Transverse colon (tissue), 4 donors: ENCODE data around the gene IL1A. TPM values are rescaled to one million over a fixed set of nuclear protein-coding genes. Genes with fewer than 3 reads are reported as not detected.
"Not testable (repeated sequence)": the region's sequence is repeated elsewhere in the genome, so short reads cannot be mapped to it uniquely, and the experiment has no call there.

Source experiments
- DNase-seq: peaks from one replicate; pipeline ENCODE4 v3.0.0-alpha.2; 2019
- H3K27ac ChIP-seq, 4 donors: fragments of 200-600 bp; sonication (generic); 2 replicates each; pipeline ENCODE4 v1.5.1; 2016 to 2018; ENCODE audit warnings: inconsistent platforms in 4 of 4
- H3K27me3 ChIP-seq: fragments of 200-600 bp; sonication (generic); 2 replicates; pipeline ENCODE4 v1.5.1; 2017; ENCODE audit warnings: inconsistent platforms
- H3K36me3 ChIP-seq, 4 donors: fragments of 200-600 bp; sonication (generic); 2 replicates each; pipeline ENCODE4 v1.5.1; 2017 to 2019; ENCODE audit warnings: inconsistent platforms in 4 of 4
- H3K4me1 ChIP-seq, 4 donors: fragments of 200-600 bp; sonication (generic); 2 replicates each; pipeline ENCODE4 v1.5.1; 2017 to 2020; ENCODE audit warnings: inconsistent platforms in 4 of 4
- H3K4me3 ChIP-seq, 4 donors: fragments of 200-600 bp; sonication (generic); 1 replicate in 1 of 4; 2 replicates in 3 of 4; pipeline versions ENCODE4 v1.5.1 to v1.6.1; 2017 to 2019; ENCODE audit warnings: inconsistent platforms in 4 of 4
- H3K9me3 ChIP-seq, 2 donors: fragments of 200-600 bp; sonication (generic); 2 replicates each; pipeline ENCODE4 v1.5.1; 2017 to 2019; ENCODE audit warnings: inconsistent platforms in 2 of 2
- EP300 ChIP-seq: sonication (generic); formaldehyde crosslinking; IDR thresholded peaks from one replicate; pipeline ENCODE4 v1.6.1; 2017; ENCODE audit warnings: antibody characterized with exemption, low read depth
- POLR2A ChIP-seq: fragments of 450-650 bp; IDR thresholded peaks from one replicate; pipeline ENCODE4 v1.6.1; 2016; ENCODE audit warnings: antibody characterized with exemption, mild to moderate bottlenecking, moderate library complexity
- POLR2AphosphoS5 ChIP-seq, 3 donors: sonication (generic); formaldehyde crosslinking; IDR thresholded peaks; one replicate each; pipeline ENCODE4 v1.6.1; 2016; ENCODE audit warnings: antibody characterized with exemption in 3 of 3
- WGBS, 2 donors: methylation state at CpG; one replicate each; pipeline ENCODE4 v1.1.5; 2018; ENCODE audit warnings: low coverage in 1 of 2; 5-methylcytosine and 5-hydroxymethylcytosine counted together
- in situ Hi-C, 4 donors: fragments of 200-750 bp; cut with MboI; loops; one replicate each; pipeline versions ENCODE4 v1.15.0 to v1.15.1; 2017; ENCODE audit warnings: low sequenced_read_pairs in 3 of 4, low pct_ligation_motif_present in 1 of 4, low pct_unique_long_range_greater_than_20kb in 1 of 4
- intact Hi-C: fragments of 100-400 bp; cut with DNase I; formaldehyde crosslinking; loops from one replicate; pipeline ENCODE4 v1.15.1; 2023; ENCODE audit warnings: low total_unique reads
- total RNA-seq, 4 donors: library from RNA; depleted of rRNA; stranded (reverse); fragments of >200 nt; gene quantifications; one replicate each; pipeline ENCODE4 v1.1.0, GENCODE V29; 2016
- TF ChIP-seq, protein P1 (sequence below), 5 experiments: fragments of 200-600 bp in 3 of 5; fragments of 450-650 bp in 2 of 5; sonication (generic) in 3 of 5; IDR thresholded peaks; 1 replicate in 2 of 5; 2 replicates in 3 of 5; pipeline ENCODE4 v1.5.1; 2016 to 2017; ENCODE audit warnings: antibody characterized with exemption in 5 of 5, inconsistent platforms in 3 of 5, mild to moderate bottlenecking in 2 of 5, moderate library complexity in 1 of 5

The IL1A gene, protein sequence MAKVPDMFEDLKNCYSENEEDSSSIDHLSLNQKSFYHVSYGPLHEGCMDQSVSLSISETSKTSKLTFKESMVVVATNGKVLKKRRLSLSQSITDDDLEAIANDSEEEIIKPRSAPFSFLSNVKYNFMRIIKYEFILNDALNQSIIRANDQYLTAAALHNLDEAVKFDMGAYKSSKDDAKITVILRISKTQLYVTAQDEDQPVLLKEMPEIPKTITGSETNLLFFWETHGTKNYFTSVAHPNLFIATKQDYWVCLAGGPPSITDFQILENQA
- total RNA-seq = not detected

- Histone ChIP-seq H3K27ac (no peak within 1 kb of the TSS), H3K9me3 (no peaks in the 10 kb centered on the region), H3K27me3 (no peaks in the 10 kb centered on the region), H3K36me3 (no peaks in the 10 kb centered on the region), H3K4me3 (no peak within 1 kb of the TSS), H3K4me1 (peaks cover 0 to 5% (median 0%) of the 10 kb centered on the region in 4 donors)
- no peak for DNase-seq
- intact Hi-C loops = no loop called here
- WGBS, 2 donors = 23 to 45% methylated on average over 13 of the region's 13 CpGs
- in situ Hi-C loops = no loop called here
- TF ChIP-seq, protein P1, sequence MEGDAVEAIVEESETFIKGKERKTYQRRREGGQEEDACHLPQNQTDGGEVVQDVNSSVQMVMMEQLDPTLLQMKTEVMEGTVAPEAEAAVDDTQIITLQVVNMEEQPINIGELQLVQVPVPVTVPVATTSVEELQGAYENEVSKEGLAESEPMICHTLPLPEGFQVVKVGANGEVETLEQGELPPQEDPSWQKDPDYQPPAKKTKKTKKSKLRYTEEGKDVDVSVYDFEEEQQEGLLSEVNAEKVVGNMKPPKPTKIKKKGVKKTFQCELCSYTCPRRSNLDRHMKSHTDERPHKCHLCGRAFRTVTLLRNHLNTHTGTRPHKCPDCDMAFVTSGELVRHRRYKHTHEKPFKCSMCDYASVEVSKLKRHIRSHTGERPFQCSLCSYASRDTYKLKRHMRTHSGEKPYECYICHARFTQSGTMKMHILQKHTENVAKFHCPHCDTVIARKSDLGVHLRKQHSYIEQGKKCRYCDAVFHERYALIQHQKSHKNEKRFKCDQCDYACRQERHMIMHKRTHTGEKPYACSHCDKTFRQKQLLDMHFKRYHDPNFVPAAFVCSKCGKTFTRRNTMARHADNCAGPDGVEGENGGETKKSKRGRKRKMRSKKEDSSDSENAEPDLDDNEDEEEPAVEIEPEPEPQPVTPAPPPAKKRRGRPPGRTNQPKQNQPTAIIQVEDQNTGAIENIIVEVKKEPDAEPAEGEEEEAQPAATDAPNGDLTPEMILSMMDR (IDR thresholded peaks at IDR 0.05) = no peak
- no peak for TF ChIP-seq POLR2A
- TF ChIP-seq EP300 = no peak
- no peak for TF ChIP-seq POLR2AphosphoS5 (IDR thresholded peaks at IDR 0.05)
These were observed at the start of gene IL1A for GRCh38 chr2:112784199-112785189. IL1A (minus strand) TSS chr2:112784493; CDS start chr2:112783770, 723 bp downstream.

DNA sequence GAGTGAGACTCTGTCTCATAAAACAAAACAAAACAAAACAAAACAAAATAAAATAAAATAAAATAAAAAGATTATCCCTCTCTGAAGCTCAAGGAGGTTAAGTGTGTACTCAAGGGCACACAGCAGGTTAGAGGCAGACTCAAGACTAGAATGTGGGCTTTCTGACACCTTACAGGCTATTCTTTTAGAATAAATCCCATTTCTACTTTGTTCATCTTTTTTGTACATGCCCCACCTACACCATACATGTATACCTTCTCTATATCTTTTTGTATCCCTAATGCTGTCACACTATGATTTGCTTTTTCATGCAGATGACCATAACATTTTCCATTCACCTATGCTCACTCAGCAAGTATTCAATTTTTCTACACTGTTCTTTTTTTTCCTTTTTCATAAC is 49.7 kb upstream of the IL1A start:
- DNase-seq = no peak
- Histone ChIP-seq H3K27me3 (no peaks in the 10 kb centered on the region), H3K9me3 (no peaks in the 10 kb centered on the region), H3K27ac (peak overlapping the region in 3 of 4 donors; percentile 36 to 45 (median 41)), H3K4me1 (peaks cover 0 to 35% (median 12%) of the 10 kb centered on the region in 4 donors), H3K4me3 (no peak overlapping the region), H3K36me3 (no peaks in the 10 kb centered on the region)
- in situ Hi-C loops = no loop called here
- intact Hi-C loops = no loop called here
- TF ChIP-seq POLR2A (no peak), EP300 (no peak), POLR2AphosphoS5 (IDR thresholded peaks at IDR 0.05) (no peak)
- TF ChIP-seq, protein P1 (IDR thresholded peaks at IDR 0.05) = no peak

DNA sequence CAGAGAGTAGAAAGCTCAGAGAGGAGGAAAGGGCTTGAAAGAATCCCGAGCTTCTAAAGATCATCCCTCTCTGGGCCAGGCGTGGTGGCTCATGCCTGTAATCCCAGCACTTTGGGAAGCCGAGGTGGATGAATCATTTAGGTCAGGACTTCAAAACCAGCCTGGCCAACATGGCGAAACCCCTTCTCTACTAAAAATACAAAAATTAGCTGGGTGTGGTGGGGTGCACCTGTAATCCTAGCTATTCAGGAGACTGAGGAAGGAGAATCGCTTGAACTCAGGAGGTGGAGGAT is 49.3 kb upstream of the IL1A start:
- H3K9me3 ChIP-seq, DNase-seq, H3K4me3 ChIP-seq, intact Hi-C loops, H3K27me3 ChIP-seq, in situ Hi-C loops, H3K36me3 ChIP-seq: not testable (repeated sequence)
- peak overlapping the region in 2 of 4 donors; percentile 36 to 45 for H3K27ac ChIP-seq
- 90% methylated on average over 5 of the region's 5 CpGs; no CpG with 5 or more reads in 1 of the 2 donors for WGBS, 2 donors
- peaks cover 0 to 35% (median 12%) of the 10 kb centered on the region in 4 donors for H3K4me1 ChIP-seq

GRCh38 chr2:112832841-112833638 is 48.7 kb upstream of the IL1A start:
- TF ChIP-seq POLR2AphosphoS5 (IDR thresholded peaks at IDR 0.05) = no peak
- TF ChIP-seq POLR2A = no peak
- no peak for TF ChIP-seq EP300
- TF ChIP-seq, protein P1 (IDR thresholded peaks at IDR 0.05) = no peak
- H3K9me3 ChIP-seq = no peaks in the 10 kb centered on the region
- DNase-seq = no peak
- H3K4me3 ChIP-seq = no peak overlapping the region
- intact Hi-C loops (no loop called here), in situ Hi-C loops (no loop called here)
- H3K27me3 ChIP-seq = no peaks in the 10 kb centered on the region
- H3K27ac ChIP-seq = no peak overlapping the region
- H3K36me3 ChIP-seq = no peaks in the 10 kb centered on the region
- 97 to 100% methylated on average over 2 to 14 of the region's 14 CpGs for WGBS, 2 donors
- H3K4me1 ChIP-seq = peaks cover 0 to 35% (median 12%) of the 10 kb centered on the region in 4 donors
